Testis (tissue), 2 donors: ENCODE results near the gene MGLL.

ENCODE experiments used
- CTCF ChIP-seq, 3 experiments: fragments of 450-650 bp in 2 of 3; fragments of 200-600 bp in 1 of 3; sonication (generic) in 1 of 3; IDR thresholded peaks; one replicate each; pipeline ENCODE4 v1.5.1; 2016 to 2019; ENCODE audit warnings: antibody characterized with exemption in 3 of 3, mild to moderate bottlenecking in 2 of 3, moderate library complexity in 1 of 3
- POLR2A ChIP-seq: fragments of 450-650 bp; IDR thresholded peaks from one replicate; pipeline ENCODE4 v1.6.1; 2017; ENCODE audit warnings: antibody characterized with exemption, mild to moderate bottlenecking, moderate library complexity

- TF ChIP-seq CTCF (IDR thresholded peaks at IDR 0.05): no peak
- no peak for TF ChIP-seq POLR2A
These were observed 73.0 kb downstream of the MGLL start for GRCh38 chr3:127749361-127749760.
